Naive thymus-derived CD4-positive, alpha-beta T cell (primary cell): ENCODE data around the gene CDK3. TPM values are rescaled to one million over a fixed set of nuclear protein-coding genes. Genes with fewer than 3 reads are reported as not detected.

Experiments used
- ATAC-seq: fragments of 150-1000 bp; cut with Tn5 transposase; 2 replicates; pipeline ENCODE4 v1.10.0; 2021; ENCODE audit warnings: mild to moderate bottlenecking, moderate library complexity
- CTCF ChIA-PET: fragments of 350-600 bp; sonication (Branson Sonifier 250); formaldehyde crosslinking; loops from one replicate; lab custom pipeline; 2021; ENCODE audit warnings: antibody characterized with exemption; lab: Charles Lee
- POLR2A ChIA-PET: fragments of 350-600 bp; sonication (Branson Sonifier 250); formaldehyde crosslinking; loops from one replicate; lab custom pipeline; 2021; ENCODE audit warnings: antibody characterized with exemption, inconsistent platforms; lab: Charles Lee
- DNase-seq, 9 donors: peaks; one replicate each; pipeline versions ENCODE4 v3.0.0 to v3.0.0-alpha.2; 2020 to 2022; ENCODE audit warnings: mixed read lengths in 1 of 9
- H3K27ac ChIP-seq: one replicate; pipeline ENCODE4 v1.7.0; 2013; ENCODE audit warnings: mild to moderate bottlenecking, low read depth, low read length, moderate library complexity
- H3K27me3 ChIP-seq, 2 donors: one replicate each; pipeline ENCODE4 v1.7.0; 2013; ENCODE audit warnings: low read length in 2 of 2, mild to moderate bottlenecking in 2 of 2, moderate library complexity in 2 of 2; ENCODE audit not compliant: control insufficient read depth in 2 of 2, insufficient read depth in 2 of 2
- H3K36me3 ChIP-seq, 3 experiments: 1 replicate in 2 of 3; 2 replicates in 1 of 3; pipeline ENCODE4 v1.7.0; 2013; ENCODE audit warnings: low read length in 3 of 3, mild to moderate bottlenecking in 3 of 3, moderate library complexity in 1 of 3; ENCODE audit not compliant: insufficient read depth in 3 of 3, control insufficient read depth in 2 of 3
- H3K4me1 ChIP-seq, 2 donors: one replicate each; pipeline ENCODE4 v1.7.0; 2013; ENCODE audit warnings: low read length in 2 of 2, mild to moderate bottlenecking in 2 of 2, moderate library complexity in 1 of 2; ENCODE audit not compliant: control insufficient read depth in 2 of 2, insufficient read depth in 2 of 2
- H3K4me3 ChIP-seq: 2 replicates; pipeline ENCODE4 v1.7.0; 2013; ENCODE audit warnings: mild to moderate bottlenecking, low read length
- H3K9me3 ChIP-seq, 3 experiments: 1 replicate in 2 of 3; 2 replicates in 1 of 3; pipeline ENCODE4 v1.7.0; 2013; ENCODE audit warnings: low read length in 3 of 3; ENCODE audit not compliant: control insufficient read depth in 2 of 3
- H3K27ac Mint-ChIP-seq, 9 donors: one replicate each; pipeline ENCODE4 v1.8.0; 2020 to 2022; ENCODE audit warnings: mixed read lengths in 9 of 9, mild to moderate bottlenecking in 8 of 9, moderate library complexity in 5 of 9, inconsistent platforms in 2 of 9
- H3K27me3 Mint-ChIP-seq, 5 donors: one replicate each; pipeline ENCODE4 v1.8.0; 2021 to 2022; ENCODE audit warnings: mixed read lengths in 5 of 5, mild to moderate bottlenecking in 1 of 5
- H3K36me3 Mint-ChIP-seq, 5 donors: one replicate each; pipeline ENCODE4 v1.8.0; 2020 to 2022; ENCODE audit warnings: mixed read lengths in 5 of 5, mild to moderate bottlenecking in 3 of 5, inconsistent platforms in 1 of 5
- H3K4me1 Mint-ChIP-seq, 7 donors: one replicate each; pipeline ENCODE4 v1.8.0; 2020 to 2022; ENCODE audit warnings: mixed read lengths in 7 of 7, mild to moderate bottlenecking in 3 of 7, inconsistent platforms in 1 of 7
- H3K4me3 Mint-ChIP-seq, 10 donors: one replicate each; pipeline ENCODE4 v1.8.0; 2020 to 2022; ENCODE audit warnings: mild to moderate bottlenecking in 10 of 10, mixed read lengths in 10 of 10, moderate library complexity in 6 of 10, inconsistent platforms in 2 of 10
- H3K9me3 Mint-ChIP-seq, 11 donors: one replicate each; pipeline ENCODE4 v1.8.0; 2020 to 2022; ENCODE audit warnings: mixed read lengths in 11 of 11, mild to moderate bottlenecking in 4 of 11, inconsistent platforms in 1 of 11, moderate library complexity in 1 of 11
- intact Hi-C, 2 donors: fragments of 100-400 bp; cut with micrococcal nuclease; formaldehyde crosslinking; loops; one replicate each; pipeline ENCODE4 v1.15.1; 2023
- polyA plus RNA-seq, 2 donors: library from polyadenylated mRNA; unstranded; fragments of 300-500 nt; fragmentation: Illumina TruSeq; gene quantifications; one replicate each; pipeline ENCODE4 v1.2.3, GENCODE V29; 2021
- total RNA-seq, 6 experiments: library from RNA in 5 of 6; stranded (reverse) in 5 of 6; gene quantifications; 1 replicate in 5 of 6; 2 replicates in 1 of 6; pipeline ENCODE4 v1.2.3 and lab custom pipeline; 2021 to 2026

The CDK3 gene
- total and polyA plus RNA-seq, 7 experiments from 2014 or later: 0.28 to 9.9 (median 7.2) TPM

GRCh38 chr17:75985986-75986385 is 14.7 kb upstream of the CDK3 start:
- H3K4me1 Mint-ChIP-seq: peaks cover 0 to 7% (median 2%) of the 10 kb centered on the region in 7 donors
- CTCF ChIA-PET: no interaction called here

DNA sequence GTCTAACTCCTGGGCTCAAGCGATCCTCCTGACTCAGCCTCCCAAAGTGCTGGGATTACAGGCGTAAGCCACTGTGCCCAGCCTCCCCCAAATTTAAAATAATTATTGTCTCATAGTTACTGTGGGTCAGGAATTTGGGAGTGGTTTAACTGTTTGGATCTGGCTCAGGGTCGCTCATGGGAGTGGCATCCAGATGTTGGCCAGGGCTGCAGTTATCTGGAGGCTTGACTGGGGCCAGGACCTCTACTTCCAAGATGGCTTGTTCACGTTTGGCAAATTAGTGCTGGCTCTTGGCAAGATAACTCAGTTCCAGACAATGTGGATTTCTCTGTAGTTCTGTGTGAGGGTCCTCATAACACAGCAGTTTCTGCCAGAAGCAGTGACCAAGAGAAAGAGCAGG is 13.6 kb upstream of the CDK3 start:
- ChIA-PET POLR2A (no interaction called here), CTCF (no interaction called here)
- no peaks in the 10 kb centered on the region for H3K9me3 ChIP-seq
- H3K27ac Mint-ChIP-seq: peak overlapping the region in 1 of 9 donors; percentile 31
- ATAC-seq (no peak), DNase-seq (no peak)
- intact Hi-C loops: no loop called here
- no peaks in the 10 kb centered on the region for H3K9me3 Mint-ChIP-seq
- peaks cover 0 to 5% (median 0%) of the 10 kb centered on the region in 3 experiments for H3K36me3 ChIP-seq
- no peaks in the 10 kb centered on the region for H3K27me3 Mint-ChIP-seq
- peaks cover 0 to 4% (median under 1%) of the 10 kb centered on the region in 7 donors for H3K4me1 Mint-ChIP-seq
- no peaks in the 10 kb centered on the region for H3K27me3 ChIP-seq
- H3K4me3 ChIP-seq: no peak overlapping the region
- no peaks in the 10 kb centered on the region for H3K4me1 ChIP-seq
- peaks cover 0 to 21% (median 4%) of the 10 kb centered on the region in 5 donors for H3K36me3 Mint-ChIP-seq
- no peak overlapping the region for H3K27ac ChIP-seq
- H3K4me3 Mint-ChIP-seq: no peak overlapping the region

More at GRCh38 chr17:75985986-75986385, 14.7 kb upstream of the CDK3 start:
- Mint-ChIP-seq H3K4me3 (no peak overlapping the region), H3K36me3 (peaks cover 0 to 12% (median 3%) of the 10 kb centered on the region in 5 donors), H3K27ac (no peak overlapping the region), H3K27me3 (no peaks in the 10 kb centered on the region), H3K9me3 (no peaks in the 10 kb centered on the region)
- Histone ChIP-seq H3K4me1 (no peaks in the 10 kb centered on the region), H3K36me3 (no peaks in the 10 kb centered on the region), H3K4me3 (no peak overlapping the region), H3K27ac (no peak overlapping the region), H3K9me3 (no peaks in the 10 kb centered on the region), H3K27me3 (no peaks in the 10 kb centered on the region)
- ATAC-seq (no peak), DNase-seq (no peak)
- intact Hi-C loops: no loop called here
- POLR2A ChIA-PET: no interaction called here

GRCh38 chr17:75991396-75991795 is 9.3 kb upstream of the CDK3 start:
- no peak overlapping the region for H3K4me3 ChIP-seq
- no peaks in the 10 kb centered on the region for H3K9me3 ChIP-seq
- intact Hi-C loops: no loop called here
- peak overlapping the region in 1 of 9 donors; percentile 38 for H3K27ac Mint-ChIP-seq
- H3K4me3 Mint-ChIP-seq: no peak overlapping the region
- H3K4me1 ChIP-seq: no peaks in the 10 kb centered on the region
- peaks cover 0 to 9% (median 0%) of the 10 kb centered on the region in 3 experiments for H3K36me3 ChIP-seq
- peaks cover 0 to 4% (median under 1%) of the 10 kb centered on the region in 7 donors for H3K4me1 Mint-ChIP-seq
- ChIA-PET POLR2A (interaction anchor here (0.5 kb wide), 1 partner anchor 19 kb away, joined by 3 read pairs; no protein-coding TSS in a partner anchor), CTCF (interaction anchor here (0.7 kb wide), 2 partner anchors 29 to 1127 kb away, joined by 3 to 5 read pairs; no protein-coding TSS in a partner anchor)
- ATAC-seq (no peak), DNase-seq (no peak)
- peaks cover 0 to 21% (median 5%) of the 10 kb centered on the region in 5 donors for H3K36me3 Mint-ChIP-seq
- H3K27me3 ChIP-seq: no peaks in the 10 kb centered on the region
- H3K9me3 Mint-ChIP-seq: no peaks in the 10 kb centered on the region
- no peak overlapping the region for H3K27ac ChIP-seq
- no peaks in the 10 kb centered on the region for H3K27me3 Mint-ChIP-seq

DNA sequence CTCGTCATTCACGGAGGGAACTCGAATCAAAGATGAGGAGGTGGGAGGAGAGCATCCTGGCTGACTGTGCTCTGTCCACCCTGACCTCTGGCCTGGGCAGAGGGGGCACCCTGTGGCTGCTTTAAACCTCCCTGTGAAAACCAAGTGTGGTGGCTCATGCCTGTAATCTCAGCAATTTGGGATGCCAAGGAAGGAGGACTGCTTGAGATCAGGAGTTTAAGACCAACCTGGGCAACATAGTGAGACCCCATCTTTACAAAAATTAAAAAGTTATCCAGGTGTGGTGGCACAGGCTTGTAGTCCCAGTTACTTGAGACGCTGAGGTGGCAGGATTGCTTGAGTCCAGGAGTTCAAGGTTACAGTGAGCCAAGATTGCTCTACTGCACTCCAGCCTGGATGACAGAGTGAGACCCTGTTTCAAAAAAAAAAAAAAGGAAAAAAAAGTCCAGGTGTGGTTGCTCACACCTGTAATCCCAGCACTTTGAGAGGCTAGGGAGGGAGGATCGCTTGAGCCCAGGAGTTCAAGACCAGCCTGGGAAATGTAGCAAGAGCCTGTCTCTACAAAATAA is 5.8 kb upstream of the CDK3 start:
- Mint-ChIP-seq H3K36me3 (peaks cover 0 to 16% (median 5%) of the 10 kb centered on the region in 5 donors), H3K9me3 (no peaks in the 10 kb centered on the region), H3K27ac (no peak overlapping the region), H3K4me1 (peaks cover 14 to 24% (median 14%) of the 10 kb centered on the region in 7 donors), H3K4me3 (no peak overlapping the region), H3K27me3 (no peaks in the 10 kb centered on the region)
- CTCF ChIA-PET: no interaction called here
- Histone ChIP-seq H3K4me3 (no peak overlapping the region), H3K9me3 (no peaks in the 10 kb centered on the region), H3K4me1 (peaks cover 9 to 12% of the 10 kb centered on the region in 2 donors), H3K27me3 (no peaks in the 10 kb centered on the region), H3K27ac (no peak overlapping the region), H3K36me3 (peaks cover 0 to 9% (median 0%) of the 10 kb centered on the region in 3 experiments)
- intact Hi-C loops: no loop called here
- no peak for ATAC-seq
- no peak for DNase-seq
- POLR2A ChIA-PET: interaction anchor here (0.6 to 1.0 kb wide), 2 partner anchors 13 to 294 kb away, joined by 3 to 5 read pairs; no protein-coding TSS in a partner anchor

GRCh38 chr17:75995385-75995925 is 5.2 kb upstream of the CDK3 start:
- Mint-ChIP-seq H3K36me3 (peaks cover 0 to 16% (median 5%) of the 10 kb centered on the region in 5 donors), H3K27ac (peak overlapping the region in 1 of 9 donors; percentile 42), H3K9me3 (no peaks in the 10 kb centered on the region), H3K27me3 (no peaks in the 10 kb centered on the region), H3K4me1 (peaks cover 14 to 24% (median 14%) of the 10 kb centered on the region in 7 donors), H3K4me3 (no peak overlapping the region)
- Histone ChIP-seq H3K27me3 (no peaks in the 10 kb centered on the region), H3K4me1 (peaks cover 9 to 12% of the 10 kb centered on the region in 2 donors), H3K4me3 (no peak overlapping the region), H3K27ac (no peak overlapping the region), H3K9me3 (no peaks in the 10 kb centered on the region), H3K36me3 (peaks cover 0 to 9% (median 0%) of the 10 kb centered on the region in 3 experiments)
- no peak for DNase-seq
- ChIA-PET CTCF (interaction anchor here (0.8 to 1.0 kb wide), 2 partner anchors 10 to 284 kb away, joined by 3 to 6 read pairs; no protein-coding TSS in a partner anchor), POLR2A (interaction anchor here (1.0 to 1.4 kb wide), 2 partner anchors 13 to 54 kb away, joined by 3 to 5 read pairs; partner anchors contain the start of gene FBF1)
- ATAC-seq: no peak
- intact Hi-C loops: no loop called here

GRCh38 chr17:75996665-75997590 is 3.7 kb upstream of the CDK3 start:
- Mint-ChIP-seq H3K9me3 (no peaks in the 10 kb centered on the region), H3K4me3 (peak overlapping the region in 9 of 10 donors; percentile 16 to 79 (median 53)), H3K27me3 (no peaks in the 10 kb centered on the region), H3K4me1 (peaks cover 14 to 24% (median 14%) of the 10 kb centered on the region in 7 donors), H3K27ac (peak overlapping the region; percentile 7 to 95 (median 82)), H3K36me3 (peaks cover 0 to 7% (median 0%) of the 10 kb centered on the region in 5 donors)
- H3K27me3 ChIP-seq: no peaks in the 10 kb centered on the region
- ChIA-PET POLR2A (interaction anchor here (0.6 to 2.5 kb wide), 3 partner anchors 13 to 56 kb away, joined by 3 to 10 read pairs (median 3); partner anchors contain the start of gene FBF1), CTCF (interaction anchor here (0.6 to 2.1 kb wide), 6 partner anchors 8 to 304 kb away, joined by 3 to 6 read pairs (median 4); partner anchors contain the start of gene TRIM65)
- peaks cover 9 to 12% of the 10 kb centered on the region in 2 donors for H3K4me1 ChIP-seq
- H3K4me3 ChIP-seq: no peak overlapping the region
- peak; percentile 78 for ATAC-seq
- no peaks in the 10 kb centered on the region for H3K9me3 ChIP-seq
- H3K27ac ChIP-seq: peak overlapping the region; percentile 18
- intact Hi-C loops: no loop called here
- peak in 2 of 9 donors; percentile 11 to 57 for DNase-seq
- peaks cover 0 to 4% (median 0%) of the 10 kb centered on the region in 3 experiments for H3K36me3 ChIP-seq
